Osteoblast (primary cell): ENCODE data around the gene ABCB4. TPM values are rescaled to one million over a fixed set of nuclear protein-coding genes. Genes with fewer than 3 reads are reported as not detected.

ENCODE experiments used
- DNase-seq: peaks from one replicate; pipeline ENCODE4 v3.0.0; 2011; ENCODE audit warnings: low spot score, mixed read lengths; ENCODE audit not compliant: insufficient read length; ENCODE audit errors: missing footprints
- H2AFZ ChIP-seq: 2 replicates; pipeline ENCODE4 v1.6.0; 2011; ENCODE audit warnings: mild to moderate bottlenecking, low read length
- H3K27ac ChIP-seq: 2 replicates; pipeline ENCODE4 v1.5.1; 2011; ENCODE audit warnings: mild to moderate bottlenecking, low read depth, low read length, moderate library complexity
- H3K27me3 ChIP-seq: 2 replicates; pipeline ENCODE4 v1.6.0; 2012; ENCODE audit warnings: mild to moderate bottlenecking, control low read depth, inconsistent platforms, low read length, moderate library complexity; ENCODE audit not compliant: insufficient read depth
- H3K36me3 ChIP-seq: 2 replicates; pipeline ENCODE4 v1.5.1; 2011; ENCODE audit warnings: mild to moderate bottlenecking, low read length, control low read depth, moderate library complexity; ENCODE audit not compliant: insufficient read depth
- H3K4me1 ChIP-seq: 2 replicates; pipeline ENCODE4 v1.5.1; 2011; ENCODE audit warnings: mild to moderate bottlenecking, low read length, control low read depth, moderate library complexity; ENCODE audit not compliant: insufficient read depth
- H3K4me2 ChIP-seq: 2 replicates; pipeline ENCODE4 v1.6.0; 2011; ENCODE audit warnings: mild to moderate bottlenecking, low read length; ENCODE audit not compliant: insufficient read depth
- H3K4me3 ChIP-seq: fragments of 200-600 bp; sonication (generic); 3 replicates; pipeline ENCODE4 v1.5.1; 2012; ENCODE audit warnings: mild to moderate bottlenecking, low read length, inconsistent platforms; ENCODE audit not compliant: insufficient read depth
- H3K79me2 ChIP-seq: 2 replicates; pipeline ENCODE4 v1.6.0; 2012; ENCODE audit warnings: mild to moderate bottlenecking, low read length, control low read depth, inconsistent platforms; ENCODE audit not compliant: insufficient read depth
- H3K9me3 ChIP-seq: 2 replicates; pipeline ENCODE4 v1.5.1; 2011; ENCODE audit warnings: low read depth, low read length, control low read depth
- H4K20me1 ChIP-seq: 2 replicates; pipeline ENCODE4 v1.6.0; 2012; ENCODE audit warnings: mild to moderate bottlenecking, low read length, control low read depth; ENCODE audit not compliant: insufficient read depth
- CTCF ChIP-seq: IDR thresholded peaks from 2 replicates; pipeline ENCODE4 v1.5.1; 2011; ENCODE audit warnings: mild to moderate bottlenecking, low read depth, low read length, moderate library complexity; ENCODE audit errors: extremely low read depth
- total RNA-seq: library from RNA; depleted of rRNA; stranded (reverse); fragments of >200 nt; gene quantifications from 2 replicates; pipeline ENCODE4 v1.2.3, GENCODE V29; 2012

Gene ABCB4
- total RNA-seq, 1 donor = 0.36 TPM

GRCh38 chr7:87499494-87499893, 24.0 kb upstream of the ABCB4 start:
- no peak overlapping the region for H2AFZ ChIP-seq
- H4K20me1 ChIP-seq = no peaks in the 10 kb centered on the region
- no peak overlapping the region for H3K4me2 ChIP-seq
- H3K4me1 ChIP-seq = no peaks in the 10 kb centered on the region
- DNase-seq = no peak
- no peaks in the 10 kb centered on the region for H3K79me2 ChIP-seq
- no peaks in the 10 kb centered on the region for H3K36me3 ChIP-seq
- TF ChIP-seq CTCF = no peak
- no peaks in the 10 kb centered on the region for H3K27me3 ChIP-seq
- no peak overlapping the region for H3K4me3 ChIP-seq
- H3K9me3 ChIP-seq = no peaks in the 10 kb centered on the region
- H3K27ac ChIP-seq = no peak overlapping the region

GRCh38 chr7:87498893-87499292, 23.4 kb upstream of the ABCB4 start:
- TF ChIP-seq CTCF = no peak
- Histone ChIP-seq H3K79me2 (no peaks in the 10 kb centered on the region), H3K4me3 (no peak overlapping the region), H3K9me3 (no peaks in the 10 kb centered on the region), H3K36me3 (no peaks in the 10 kb centered on the region), H3K4me1 (no peaks in the 10 kb centered on the region), H3K4me2 (no peak overlapping the region), H3K27me3 (no peaks in the 10 kb centered on the region), H2AFZ (no peak overlapping the region), H4K20me1 (no peaks in the 10 kb centered on the region), H3K27ac (no peak overlapping the region)
- DNase-seq = no peak

GRCh38 chr7:87497482-87497881, 22.0 kb upstream of the ABCB4 start:
- no peak for TF ChIP-seq CTCF
- no peak overlapping the region for H2AFZ ChIP-seq
- no peaks in the 10 kb centered on the region for H4K20me1 ChIP-seq
- no peak overlapping the region for H3K4me3 ChIP-seq
- no peaks in the 10 kb centered on the region for H3K36me3 ChIP-seq
- no peaks in the 10 kb centered on the region for H3K9me3 ChIP-seq
- no peaks in the 10 kb centered on the region for H3K79me2 ChIP-seq
- no peaks in the 10 kb centered on the region for H3K27me3 ChIP-seq
- H3K27ac ChIP-seq = no peak overlapping the region
- H3K4me2 ChIP-seq = no peak overlapping the region
- H3K4me1 ChIP-seq = no peaks in the 10 kb centered on the region
- no peak for DNase-seq

GRCh38 chr7:87495366-87495765, 19.9 kb upstream of the ABCB4 start:
- Histone ChIP-seq H3K4me3 (no peak overlapping the region), H4K20me1 (no peaks in the 10 kb centered on the region), H3K27me3 (no peaks in the 10 kb centered on the region), H3K79me2 (no peaks in the 10 kb centered on the region), H3K4me2 (no peak overlapping the region), H3K4me1 (no peaks in the 10 kb centered on the region), H3K9me3 (no peaks in the 10 kb centered on the region), H3K36me3 (no peaks in the 10 kb centered on the region), H3K27ac (no peak overlapping the region), H2AFZ (no peak overlapping the region)
- TF ChIP-seq CTCF = no peak
- DNase-seq = no peak
